SJCRH30 (cell line): Measurements from ENCODE around the gene EFR3B. TPM values are rescaled to one million over a fixed set of nuclear protein-coding genes. Genes with fewer than 3 reads are reported as not detected.
"Not testable (repeated sequence)": the region's sequence is repeated elsewhere in the genome, so short reads cannot be mapped to it uniquely, and the experiment has no call there.

Source experiments
- DNase-seq, 2 experiments: peaks; one replicate each; pipeline ENCODE4 v3.0.0-alpha.2; 2015 to 2020
- H3K27ac ChIP-seq: fragments of 250-450 bp; sonication (Bioruptor Pico); 2 replicates; pipeline ENCODE4 v1.5.1; 2020; ENCODE audit warnings: mild to moderate bottlenecking, moderate library complexity
- H3K27me3 ChIP-seq: fragments of 250-450 bp; sonication (Bioruptor Pico); 2 replicates; pipeline ENCODE4 v1.5.1; 2020; ENCODE audit warnings: mild to moderate bottlenecking, moderate library complexity
- H3K36me3 ChIP-seq: fragments of 250-450 bp; sonication (Bioruptor Pico); 2 replicates; pipeline ENCODE4 v1.5.1; 2020; ENCODE audit warnings: mild to moderate bottlenecking, moderate library complexity
- H3K4me1 ChIP-seq: fragments of 250-450 bp; sonication (Bioruptor Pico); 2 replicates; pipeline ENCODE4 v1.5.1; 2020; ENCODE audit warnings: mild to moderate bottlenecking, moderate library complexity
- H3K4me3 ChIP-seq: fragments of 250-450 bp; sonication (Bioruptor Pico); 2 replicates; pipeline ENCODE4 v1.5.1; 2020; ENCODE audit warnings: mild to moderate bottlenecking, moderate library complexity
- H3K9me3 ChIP-seq: fragments of 250-450 bp; sonication (Bioruptor Pico); replicated peaks from 2 replicates; pipeline ENCODE4 v1.5.1; 2020; ENCODE audit warnings: mild to moderate bottlenecking, moderate library complexity
- total RNA-seq: library from RNA; depleted of rRNA; stranded (reverse); fragments of >200 nt; shearing (Covaris generic); gene quantifications from 2 replicates; pipeline ENCODE4 v1.2.3, GENCODE V29; 2014

The EFR3B gene
- total RNA-seq, 1 experiment from 2014 or later, result 4.2 TPM

- Histone ChIP-seq H3K27ac (no peak overlapping the region), H3K36me3 (no peaks in the 10 kb centered on the region), H3K9me3 (no peaks in the 10 kb centered on the region), H3K4me3 (no peak overlapping the region), H3K27me3 (no peaks in the 10 kb centered on the region), H3K4me1 (peaks cover 23% of the 10 kb centered on the region)
- no peak for DNase-seq
Observed at GRCh38 chr2:25155401-25155800, 113.5 kb downstream of the EFR3B start.

GRCh38 chr2:25158096-25158852 is 116.4 kb downstream of the EFR3B start:
- Histone ChIP-seq H3K9me3 (no peaks in the 10 kb centered on the region), H3K27me3 (no peaks in the 10 kb centered on the region), H3K27ac (no peak overlapping the region), H3K36me3 (no peaks in the 10 kb centered on the region), H3K4me3 (no peak overlapping the region), H3K4me1 (peaks cover 8% of the 10 kb centered on the region)
- no peak for DNase-seq

GRCh38 chr2:25159949-25160348 is 118.1 kb downstream of the EFR3B start:
- H3K4me1 ChIP-seq, result peaks cover 8% of the 10 kb centered on the region
- H3K36me3 ChIP-seq, result no peaks in the 10 kb centered on the region
- no peak overlapping the region for H3K4me3 ChIP-seq
- no peaks in the 10 kb centered on the region for H3K9me3 ChIP-seq
- H3K27ac ChIP-seq, result no peak overlapping the region
- DNase-seq, result peak; percentile 72 to 74
- H3K27me3 ChIP-seq, result 0 out of 2 replicates have a peak, but pooled peaks cover 4% of the 10 kb centered on the region

- 0 out of 2 replicates have a peak, but pooled peaks cover 4% of the 10 kb centered on the region for H3K27me3 ChIP-seq
- H3K4me3 ChIP-seq, result no peak overlapping the region
- H3K9me3 ChIP-seq, result no peaks in the 10 kb centered on the region
- H3K27ac ChIP-seq, result no peak overlapping the region
- peaks cover 8% of the 10 kb centered on the region for H3K4me1 ChIP-seq
- H3K36me3 ChIP-seq, result no peaks in the 10 kb centered on the region
- DNase-seq, result no peak
Observed at GRCh38 chr2:25160376-25160775, 118.5 kb downstream of the EFR3B start.

- H3K27me3 ChIP-seq, result 0 out of 2 replicates have a peak, but pooled peaks cover 4% of the 10 kb centered on the region
- H3K36me3 ChIP-seq, result no peaks in the 10 kb centered on the region
- peaks cover 8% of the 10 kb centered on the region for H3K4me1 ChIP-seq
- H3K27ac ChIP-seq, result no peak overlapping the region
- H3K4me3 ChIP-seq, result no peak overlapping the region
- DNase-seq, result no peak
- H3K9me3 ChIP-seq, result no peaks in the 10 kb centered on the region
Observed at GRCh38 chr2:25161055-25161781, 119.3 kb downstream of the EFR3B start.

GRCh38 chr2:25162061-25162460 is 120.2 kb downstream of the EFR3B start:
- not testable (repeated sequence) for DNase-seq, H3K4me1 ChIP-seq, H3K27ac ChIP-seq, H3K4me3 ChIP-seq, H3K27me3 ChIP-seq, H3K36me3 ChIP-seq, H3K9me3 ChIP-seq

GRCh38 chr2:25164561-25164960 is 122.7 kb downstream of the EFR3B start:
- Histone ChIP-seq H3K27ac (no peak overlapping the region), H3K36me3 (no peaks in the 10 kb centered on the region), H3K27me3 (peaks cover 19% of the 10 kb centered on the region; the same call in 1 of the 2 replicates), H3K4me3 (no peak overlapping the region), H3K4me1 (peaks cover 8% of the 10 kb centered on the region), H3K9me3 (no peaks in the 10 kb centered on the region)
- no peak for DNase-seq

GRCh38 chr2:25165992-25166875 is 124.4 kb downstream of the EFR3B start:
- no peak overlapping the region for H3K4me3 ChIP-seq
- peak; percentile 55 to 65 for DNase-seq
- no peak overlapping the region for H3K27ac ChIP-seq
- no peaks in the 10 kb centered on the region for H3K4me1 ChIP-seq
- no peaks in the 10 kb centered on the region for H3K36me3 ChIP-seq
- no peaks in the 10 kb centered on the region for H3K9me3 ChIP-seq
- peaks cover 23% of the 10 kb centered on the region; the same call in 1 of the 2 replicates for H3K27me3 ChIP-seq

- Histone ChIP-seq H3K27me3 (peaks cover 23% of the 10 kb centered on the region; the same call in 1 of the 2 replicates), H3K9me3 (no peaks in the 10 kb centered on the region), H3K4me3 (peak within 1 kb of the TSS; percentile 44), H3K36me3 (no peaks in the 10 kb centered on the region), H3K27ac (no peak within 1 kb of the TSS), H3K4me1 (no peaks in the 10 kb centered on the region)
- DNase-seq, result peak; percentile 20 to 38
Observed at GRCh38 chr2:25168256-25169072, 126.6 kb downstream of the EFR3B start, which contains the start of gene POMC. Gene POMC, minus strand, starts transcription at chr2:25168580. Its CDS starts 3,808 bp downstream, at chr2:25164772.

GRCh38 chr2:25169073-25169470 is 127.2 kb downstream of the EFR3B start:
- DNase-seq, result no peak

GRCh38 chr2:25170888-25171287 is 129.0 kb downstream of the EFR3B start:
- H3K4me3 ChIP-seq, result no peak overlapping the region
- peaks cover 18% of the 10 kb centered on the region; the same call in 1 of the 2 replicates for H3K27me3 ChIP-seq
- no peaks in the 10 kb centered on the region for H3K36me3 ChIP-seq
- no peak for DNase-seq
- H3K4me1 ChIP-seq, result no peaks in the 10 kb centered on the region
- no peaks in the 10 kb centered on the region for H3K9me3 ChIP-seq
- no peak overlapping the region for H3K27ac ChIP-seq

More at GRCh38 chr2:25169073-25169470, 127.2 kb downstream of the EFR3B start:
- H3K4me1 ChIP-seq, result no peaks in the 10 kb centered on the region
- H3K27ac ChIP-seq, result no peak overlapping the region
- H3K36me3 ChIP-seq, result no peaks in the 10 kb centered on the region
- no peak overlapping the region for H3K4me3 ChIP-seq
- peaks cover 23% of the 10 kb centered on the region; the same call in 1 of the 2 replicates for H3K27me3 ChIP-seq
- H3K9me3 ChIP-seq, result no peaks in the 10 kb centered on the region

- Histone ChIP-seq H3K9me3 (no peaks in the 10 kb centered on the region), H3K36me3 (no peaks in the 10 kb centered on the region), H3K4me1 (no peaks in the 10 kb centered on the region), H3K27me3 (peaks cover 14% of the 10 kb centered on the region; the same call in 1 of the 2 replicates), H3K27ac (no peak overlapping the region), H3K4me3 (no peak overlapping the region)
- DNase-seq, result no peak
Observed at GRCh38 chr2:25173719-25174118, 131.8 kb downstream of the EFR3B start.

- no peak for DNase-seq
- Histone ChIP-seq H3K9me3 (no peaks in the 10 kb centered on the region), H3K27ac (no peak overlapping the region), H3K4me1 (no peaks in the 10 kb centered on the region), H3K36me3 (no peaks in the 10 kb centered on the region), H3K27me3 (peaks cover 8% of the 10 kb centered on the region; the same call in 1 of the 2 replicates), H3K4me3 (no peak overlapping the region)
Observed at GRCh38 chr2:25174192-25174861, 132.5 kb downstream of the EFR3B start.
